CD4-positive, alpha-beta T cell treated with Interleukin-15 for 4 hours (primary cell): Measurements from ENCODE around the gene NIN.

Source experiments
- DNase-seq: peaks from one replicate; pipeline ENCODE4 v3.0.0-alpha.2; 2020; ENCODE audit warnings: low spot score

NIN gene

DNA sequence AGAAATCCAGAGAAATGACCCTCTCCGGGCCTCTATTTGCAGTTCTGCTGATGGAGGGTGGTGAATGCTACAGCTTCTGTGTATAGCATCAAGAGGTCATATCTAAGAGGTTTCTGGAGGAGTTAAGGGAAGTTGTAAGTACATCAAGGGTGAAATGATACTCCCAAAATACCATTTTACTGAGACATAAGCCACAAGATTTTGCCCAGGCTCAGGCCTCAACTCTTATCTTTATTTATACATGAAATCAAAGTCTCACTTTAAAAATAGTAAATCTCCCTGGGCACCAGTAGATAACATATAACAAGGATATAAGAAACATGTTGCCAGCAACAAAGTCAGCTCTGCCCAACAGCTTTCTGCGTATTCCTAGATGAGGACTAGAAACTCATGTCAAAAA, 40.4 kb downstream of the NIN start:
- DNase-seq, result no peak

DNA sequence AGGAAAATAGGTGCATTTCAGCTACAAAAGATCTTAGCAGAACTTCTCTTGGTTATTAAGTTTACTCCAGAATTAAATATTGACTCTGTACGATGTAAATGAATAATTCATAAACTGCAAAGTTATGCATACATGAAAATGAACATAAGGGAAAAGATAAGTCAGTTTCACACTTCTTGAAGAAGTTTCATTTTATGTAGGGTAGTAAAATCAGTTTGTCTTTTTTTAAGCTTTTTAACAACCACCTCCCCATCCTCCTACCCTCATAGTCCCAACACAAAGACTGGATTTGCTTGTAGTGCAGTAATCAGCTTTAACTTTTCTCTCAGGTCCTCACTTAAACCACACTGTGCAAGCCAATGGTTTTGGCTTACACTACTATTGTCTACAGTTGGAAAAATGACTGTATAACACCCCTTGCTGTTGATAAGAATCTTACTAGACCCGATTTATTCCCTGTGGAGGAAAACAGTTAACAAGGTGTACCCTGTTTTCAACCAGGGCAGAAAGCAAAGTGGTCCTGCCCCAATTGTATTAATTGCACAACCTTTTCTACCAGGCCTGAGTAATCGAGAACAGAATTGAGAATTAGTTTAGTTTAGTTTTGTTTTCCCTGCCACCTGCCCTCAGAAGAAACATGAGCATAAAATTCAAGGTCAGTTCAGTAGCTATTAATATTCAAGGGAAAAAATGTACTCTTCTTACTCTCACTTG, 44.1 kb downstream of the NIN start:
- no peak for DNase-seq

DNA sequence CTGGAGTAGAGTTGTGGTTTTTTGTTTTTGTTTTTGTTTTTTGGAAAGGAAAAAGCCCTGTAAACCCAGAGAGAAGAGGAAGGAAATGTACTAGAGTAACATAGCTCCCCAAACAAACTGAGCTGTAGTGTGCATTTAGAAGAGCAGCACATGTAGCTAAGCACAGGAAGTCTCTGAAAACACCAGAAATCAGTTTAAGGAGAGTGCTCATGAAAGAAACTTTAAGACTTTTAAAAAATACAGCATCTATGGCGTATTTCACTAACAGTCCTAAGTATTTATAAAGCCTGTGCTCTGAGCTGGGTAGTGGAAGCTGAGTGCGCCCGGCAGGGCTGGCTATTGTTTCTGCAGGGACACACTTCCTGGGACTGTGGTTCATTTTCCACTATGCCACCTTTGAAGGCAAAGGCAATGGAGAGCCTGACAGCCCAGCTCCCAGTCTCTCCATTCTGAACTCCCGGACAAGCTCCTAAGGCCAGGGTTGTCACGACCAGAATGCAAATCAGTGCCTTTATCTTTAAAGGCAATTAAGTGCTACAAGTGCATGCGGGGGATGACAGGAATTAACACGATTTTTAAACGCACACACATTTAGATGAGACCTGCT, 45.4 kb downstream of the NIN start:
- no peak for DNase-seq

DNA sequence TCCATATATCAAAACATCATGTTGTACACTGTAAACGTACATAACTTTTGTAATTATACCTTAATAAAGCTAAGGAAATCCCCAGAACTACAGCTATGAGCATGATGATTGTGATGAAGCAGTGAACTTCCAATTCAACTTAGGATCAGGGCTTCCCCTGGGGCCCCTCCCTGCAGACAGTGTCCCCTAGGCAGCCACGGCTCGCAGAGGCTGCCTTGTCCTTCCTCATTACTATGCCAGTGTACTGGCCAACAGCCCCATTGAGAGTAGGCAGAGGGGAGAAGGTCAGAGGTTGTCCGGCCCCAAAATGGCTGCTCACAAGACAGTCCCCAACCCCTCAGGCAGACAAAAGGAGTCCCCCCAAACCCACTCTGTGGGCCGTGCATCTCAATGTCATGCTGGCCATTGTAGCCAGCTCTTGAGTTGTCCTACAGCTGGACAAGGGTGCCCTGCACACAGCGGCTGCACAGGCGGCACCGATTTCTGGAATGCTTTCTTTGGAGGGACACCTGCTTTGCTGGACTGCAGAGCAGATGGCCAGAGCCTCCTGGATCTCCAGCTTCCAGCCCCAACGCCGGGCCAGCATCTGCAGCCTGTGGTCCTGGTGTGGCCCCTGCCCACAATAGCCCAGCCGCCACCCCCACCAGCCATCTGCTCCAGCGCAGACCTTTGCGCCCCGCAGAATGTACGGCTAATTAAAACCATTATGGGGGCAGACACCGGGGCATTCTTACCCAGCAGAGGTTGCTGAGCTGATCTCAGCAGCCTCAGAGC, 46.1 kb downstream of the NIN start:
- no peak for DNase-seq

DNA sequence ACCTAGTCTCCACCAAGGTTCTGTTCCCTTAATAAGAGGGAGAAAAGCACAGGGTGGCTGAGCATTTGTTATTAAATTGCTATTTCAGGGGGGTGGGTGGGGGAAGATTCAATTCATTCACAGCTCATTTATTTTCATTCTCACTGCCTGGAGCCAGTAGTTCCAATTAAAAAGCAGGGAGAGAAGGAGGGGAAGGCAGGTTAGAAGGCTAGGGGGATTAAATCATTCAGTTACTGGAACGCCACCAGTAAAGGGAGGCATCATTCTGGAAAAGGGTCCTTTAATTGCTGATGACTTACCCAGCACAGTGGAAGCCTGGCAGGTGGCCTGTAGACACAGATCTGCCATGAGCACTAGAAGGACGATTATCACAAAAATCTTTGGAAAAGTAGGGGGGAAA, 47.4 kb downstream of the NIN start:
- no peak for DNase-seq

DNA sequence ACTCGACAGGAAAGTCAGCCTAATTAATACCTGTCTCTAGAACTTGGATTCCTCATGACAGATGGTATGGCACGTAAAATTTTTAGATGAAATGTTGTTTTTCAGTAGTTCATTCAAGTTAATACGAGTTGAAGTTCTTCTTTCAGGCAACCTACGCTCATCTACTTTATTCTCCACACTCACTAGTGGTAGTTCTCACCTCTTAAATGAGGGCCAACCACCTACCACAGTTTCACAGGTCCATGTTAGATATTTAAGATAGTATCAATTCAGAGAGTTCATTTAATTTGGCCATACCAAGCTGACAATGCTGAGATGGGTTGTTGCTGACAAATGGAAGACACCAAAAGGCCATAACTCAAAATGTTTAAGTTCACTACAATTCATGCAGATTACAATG, 50.6 kb downstream of the NIN start:
- no peak for DNase-seq

DNA sequence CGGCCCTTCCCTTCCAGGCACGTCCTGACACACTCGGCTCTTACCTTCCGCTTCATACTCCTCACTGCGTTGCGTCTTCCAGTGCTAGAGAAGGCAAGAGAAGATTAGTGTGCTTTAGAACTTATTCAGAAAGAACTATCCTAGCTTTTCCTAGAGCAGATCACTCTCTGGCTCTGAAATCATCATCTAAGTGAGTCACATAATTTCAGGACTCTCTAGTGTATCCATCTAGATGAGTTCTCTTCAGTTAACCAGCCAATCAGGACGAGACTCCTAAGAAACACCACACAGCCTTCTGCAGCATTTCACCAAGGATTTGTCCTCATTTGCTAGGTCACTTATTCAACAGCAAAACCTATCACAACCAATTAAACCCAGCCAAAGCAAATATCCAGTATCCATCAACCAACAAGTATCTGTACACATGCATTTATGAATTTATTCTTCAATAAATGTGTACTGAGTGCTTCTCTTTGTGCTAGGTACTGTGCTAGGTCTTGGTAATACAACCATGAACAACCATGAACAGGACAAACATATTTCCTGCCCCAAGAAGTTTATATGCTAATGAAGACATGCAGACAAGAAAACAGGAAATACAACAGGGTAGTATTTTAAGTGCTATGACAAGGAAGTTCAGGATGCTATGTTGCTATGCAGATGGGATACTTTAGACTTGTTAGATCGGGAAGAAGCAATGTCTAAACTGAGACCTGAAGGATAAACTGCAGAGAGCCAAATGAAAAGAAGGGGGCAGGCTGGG, 52.1 kb downstream of the NIN start:
- no peak for DNase-seq

DNA sequence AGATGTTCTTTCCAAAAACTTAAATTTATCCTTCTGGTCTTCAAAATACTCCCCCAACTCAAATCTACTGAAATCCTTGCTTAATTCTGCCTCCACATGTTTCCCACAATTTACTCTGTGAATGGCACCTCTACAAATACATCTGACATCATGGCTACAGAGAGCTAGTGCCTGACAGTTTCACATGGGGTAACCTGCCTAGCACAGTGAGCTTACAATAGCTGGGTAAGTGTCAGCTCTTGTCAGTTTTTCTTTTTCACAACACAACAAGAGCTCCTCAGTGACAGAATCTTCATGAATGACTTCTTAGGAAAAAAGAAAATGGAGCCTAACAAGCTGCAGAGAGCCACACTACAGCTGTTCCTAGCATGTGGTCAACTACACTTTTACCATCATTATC, 54.4 kb downstream of the NIN start:
- DNase-seq, result no peak

DNA sequence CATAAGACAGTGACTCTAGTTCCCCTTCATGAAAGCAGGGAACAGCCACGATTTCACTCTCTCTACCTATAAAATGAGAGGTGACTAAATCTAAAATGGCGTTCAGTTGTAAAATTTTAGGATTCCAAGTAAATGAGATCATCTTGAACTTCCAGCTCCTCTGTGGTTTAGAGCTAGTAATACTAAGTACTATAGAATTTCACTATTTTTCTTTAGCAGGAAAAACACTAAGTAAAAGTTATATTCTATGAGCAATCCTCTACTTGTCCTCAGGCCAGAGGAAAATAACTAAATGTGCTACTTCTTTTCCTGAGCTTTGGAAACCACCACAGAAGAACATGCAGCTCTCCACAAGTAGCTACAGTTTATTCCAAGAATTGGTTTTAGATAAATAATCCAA, 55.6 kb downstream of the NIN start:
- no peak for DNase-seq

DNA sequence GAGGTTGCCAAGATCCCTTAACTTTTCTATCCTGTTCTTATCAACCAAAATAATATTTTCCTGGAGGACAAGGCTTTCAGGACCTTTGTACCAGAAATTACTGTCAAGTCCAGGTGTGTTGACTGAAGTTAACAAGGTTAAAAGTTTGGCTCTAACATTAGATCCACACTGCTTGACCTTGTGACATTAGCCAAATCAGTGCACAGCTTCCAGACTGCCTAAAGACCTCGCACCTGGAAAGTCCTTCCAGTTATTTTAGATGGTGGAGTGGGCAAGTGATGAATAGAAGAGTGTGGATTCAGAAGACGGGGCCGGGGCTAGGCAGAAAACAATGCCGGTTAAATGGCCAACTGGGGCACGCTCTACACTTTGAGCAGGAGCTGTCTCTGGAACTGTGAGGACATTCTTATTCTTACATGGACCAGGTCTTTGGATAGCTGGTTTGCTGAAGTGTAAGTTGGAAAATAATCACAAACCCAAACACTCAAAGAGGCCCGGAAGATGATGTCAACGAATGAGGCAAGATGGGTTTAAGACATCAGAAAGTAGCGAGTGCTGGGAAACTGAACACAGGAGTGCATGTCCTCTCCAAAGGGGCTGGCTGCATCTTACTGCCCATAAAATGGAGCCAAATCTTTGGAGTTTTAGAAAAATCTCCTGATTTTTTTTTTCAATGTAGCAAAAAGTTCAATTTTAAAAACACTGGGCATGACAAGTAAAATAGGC, 56.3 kb downstream of the NIN start:
- no peak for DNase-seq

DNA sequence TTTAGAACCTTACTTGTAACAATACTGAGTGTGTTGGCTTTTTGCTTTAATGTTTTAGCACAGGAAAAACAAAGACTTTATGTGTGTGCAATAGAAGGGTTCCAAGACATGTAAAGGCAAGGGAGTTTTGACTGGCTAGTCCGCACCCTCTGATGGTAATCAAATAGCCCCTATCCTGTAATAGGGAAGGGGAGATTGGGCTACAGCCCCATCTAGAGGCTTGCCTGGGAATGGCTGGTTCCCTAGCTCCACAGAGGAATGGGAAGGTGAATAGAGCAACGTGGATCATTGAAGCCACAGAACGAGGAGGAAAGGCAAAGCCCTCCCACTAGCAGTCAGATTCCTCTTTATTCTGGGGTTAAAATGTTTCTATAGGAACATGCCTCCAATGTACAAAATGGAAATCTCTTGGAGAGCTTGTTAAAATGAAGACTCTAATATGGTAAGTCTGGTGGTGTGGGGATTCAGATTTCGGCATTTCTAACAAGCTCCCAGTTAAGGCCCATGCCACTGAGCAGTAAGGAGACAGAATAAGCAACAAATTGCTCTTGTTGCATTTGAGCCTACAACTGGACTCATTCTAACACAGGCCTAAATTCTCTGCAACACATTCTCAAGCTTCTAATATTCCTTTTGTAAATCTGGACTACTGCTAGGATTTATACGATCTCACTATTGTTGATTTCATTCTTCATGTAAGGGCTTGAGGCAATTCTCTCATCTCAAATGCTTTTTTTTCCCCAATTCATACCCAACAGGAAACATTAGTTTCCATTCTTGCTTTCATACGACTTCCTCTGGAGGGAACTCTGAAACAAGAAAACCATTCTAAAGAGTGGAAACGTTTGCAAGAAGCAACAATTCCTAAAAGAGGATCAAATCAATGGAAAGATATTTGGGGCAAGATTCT, 57.1 kb downstream of the NIN start:
- no peak for DNase-seq

DNA sequence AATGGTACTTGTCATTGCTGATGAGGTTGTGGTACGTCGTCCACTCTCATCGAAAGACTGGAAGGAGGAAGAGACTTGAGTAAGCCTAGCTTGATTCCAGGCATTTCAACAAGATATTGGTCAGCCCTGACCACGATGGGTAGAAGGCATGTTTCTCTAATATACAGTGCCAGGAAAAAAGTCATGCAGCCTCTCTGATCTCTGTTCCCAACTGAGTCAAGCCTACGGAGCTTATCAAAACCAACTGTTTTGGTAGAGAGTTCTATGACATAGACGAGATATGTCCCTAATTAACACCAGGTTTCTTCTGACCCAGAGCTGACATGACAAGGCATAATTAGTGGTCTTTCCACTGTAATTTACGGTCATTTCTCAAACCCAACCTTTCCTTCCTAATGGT, 58.5 kb downstream of the NIN start:
- DNase-seq, result no peak

DNA sequence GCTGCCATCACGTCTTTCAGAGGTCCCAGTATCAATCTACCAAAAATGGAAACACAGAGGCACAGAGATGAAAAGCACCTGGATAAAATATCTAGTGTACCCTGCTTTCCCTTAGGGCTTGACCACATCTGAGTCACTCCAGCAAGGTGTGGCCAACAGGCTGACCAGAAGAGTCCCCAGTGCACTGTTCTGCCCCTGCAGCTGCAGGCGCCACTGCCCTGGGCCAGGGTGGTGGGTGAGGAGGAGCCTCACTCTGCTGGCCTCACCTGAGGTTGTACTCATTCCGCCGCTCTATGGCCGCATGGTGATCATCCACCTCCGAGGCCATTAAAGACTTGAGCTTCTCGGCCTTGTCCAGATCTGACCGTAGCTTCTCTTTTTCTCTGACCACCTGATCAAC, 60.4 kb downstream of the NIN start:
- DNase-seq, result no peak

DNA sequence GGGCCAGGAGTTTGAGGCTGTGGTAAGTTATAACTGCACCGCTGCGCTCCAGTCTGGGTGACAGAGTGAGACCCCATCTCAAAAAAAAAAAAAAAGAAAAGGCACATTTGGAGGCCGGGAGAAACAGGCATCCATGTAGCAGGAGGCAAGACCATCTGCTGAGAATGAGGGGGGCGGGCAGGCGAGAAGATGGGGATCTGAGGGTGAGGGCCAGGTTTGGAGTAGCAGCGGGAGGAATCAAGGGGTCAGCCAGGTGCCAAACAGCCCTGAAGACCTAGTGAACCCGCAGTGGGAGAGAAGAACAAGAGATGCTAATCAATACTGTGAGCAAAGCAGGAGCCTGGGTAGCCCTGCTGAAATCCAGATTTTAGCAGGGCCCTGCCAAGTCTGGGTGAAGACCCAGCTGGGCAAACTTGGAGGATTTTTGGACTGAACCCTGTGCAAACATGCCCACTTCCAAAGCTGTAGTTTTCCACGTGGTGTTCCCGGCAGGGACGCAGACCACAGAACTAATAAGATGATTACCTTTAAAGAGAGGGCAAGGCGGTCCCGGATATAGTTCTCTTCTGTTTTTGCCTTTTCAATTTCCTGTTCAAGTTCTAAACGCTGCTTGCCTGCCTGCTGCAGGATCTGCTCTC, 61.0 kb downstream of the NIN start:
- no peak for DNase-seq

DNA sequence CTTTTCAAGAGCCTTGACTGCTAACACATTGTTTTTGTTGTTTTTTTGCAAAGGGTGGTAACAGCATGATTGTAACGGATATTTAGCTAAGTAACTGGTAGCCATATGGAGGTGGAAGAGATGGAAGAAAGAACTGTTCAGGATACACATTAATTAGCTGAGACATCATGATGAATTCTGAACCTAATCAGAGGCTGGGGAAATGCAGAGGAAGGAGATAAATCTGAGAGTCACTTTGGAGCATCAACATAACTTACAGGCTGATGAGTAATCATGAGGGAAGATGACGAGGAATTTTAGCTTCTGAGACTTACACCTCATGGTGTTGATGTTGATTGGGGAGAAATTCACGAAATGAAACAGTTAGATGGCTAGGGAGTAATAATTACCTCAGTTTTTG, 62.3 kb downstream of the NIN start:
- DNase-seq, result no peak

DNA sequence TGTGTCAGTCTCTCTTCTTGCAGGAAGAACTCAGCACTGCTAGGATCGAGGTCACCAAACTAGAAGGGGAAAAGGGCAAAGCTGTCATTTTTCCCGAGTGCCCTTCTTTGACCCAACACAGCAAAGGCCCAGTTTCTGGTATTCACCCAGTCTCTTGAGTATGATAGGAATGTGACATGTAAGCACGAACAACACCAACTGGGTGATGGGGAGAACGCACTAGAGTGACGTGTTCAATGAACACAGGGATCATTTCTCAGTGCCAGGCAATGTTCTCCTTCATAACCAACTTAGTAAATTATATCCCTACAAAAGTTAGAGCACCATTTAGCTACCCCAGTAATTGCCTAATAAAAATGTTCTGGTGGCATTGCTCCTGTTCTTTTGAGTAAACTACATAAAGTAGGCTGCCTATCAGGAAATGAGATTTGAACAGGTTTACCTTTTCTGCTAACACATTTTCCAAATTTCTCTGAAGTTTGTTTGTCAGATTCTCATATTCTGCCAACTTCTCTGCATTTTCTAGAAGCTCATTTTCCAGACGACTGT, 64.5 kb downstream of the NIN start:
- DNase-seq, result no peak

DNA sequence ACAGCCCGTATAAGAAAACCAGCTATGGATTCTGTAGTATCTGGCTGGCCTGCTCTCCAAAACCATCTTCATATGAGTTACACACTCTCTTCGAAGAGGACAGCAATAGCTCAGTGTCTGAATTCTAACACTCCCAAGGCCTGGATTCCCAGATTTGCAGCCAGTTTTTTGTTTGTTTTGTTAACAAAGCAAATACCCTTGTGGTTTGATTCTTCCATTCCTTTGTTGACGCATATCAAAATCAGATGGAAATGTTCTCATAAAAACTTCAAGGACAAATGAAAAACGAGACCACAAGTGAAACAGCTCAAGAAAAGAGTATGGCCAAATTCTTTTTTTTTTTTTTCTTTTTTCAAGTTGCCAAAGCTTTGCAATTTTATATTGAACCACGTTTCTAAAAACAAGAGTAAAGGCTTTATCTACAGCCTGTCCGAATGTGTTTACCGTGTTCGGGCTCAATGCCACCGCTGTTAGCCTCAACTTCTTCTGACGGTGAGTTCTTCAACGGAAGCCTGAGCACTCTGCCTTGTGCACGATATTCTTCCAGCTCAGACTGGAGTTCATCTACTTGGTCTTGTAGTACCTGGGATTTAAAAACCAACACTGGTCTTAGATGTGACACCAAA, 67.5 kb downstream of the NIN start:
- DNase-seq, result no peak

DNA sequence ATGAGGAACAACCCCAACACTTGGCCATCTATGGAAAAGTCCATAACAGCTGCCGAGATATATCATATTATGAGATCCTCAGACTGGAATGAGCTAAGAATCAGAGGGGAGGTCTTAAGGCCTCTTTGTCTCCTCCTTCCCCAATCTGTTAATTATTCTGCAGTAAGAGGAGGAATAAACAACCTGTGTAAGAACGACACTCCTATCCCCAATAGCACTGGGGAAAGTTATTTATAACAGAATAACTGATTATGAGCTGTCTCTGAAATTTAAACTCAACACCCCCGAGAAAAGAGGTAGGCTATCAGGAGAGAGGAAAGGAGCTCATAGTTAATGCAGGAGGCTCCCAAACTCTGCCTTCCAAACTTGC, 68.0 kb downstream of the NIN start:
- no peak for DNase-seq

DNA sequence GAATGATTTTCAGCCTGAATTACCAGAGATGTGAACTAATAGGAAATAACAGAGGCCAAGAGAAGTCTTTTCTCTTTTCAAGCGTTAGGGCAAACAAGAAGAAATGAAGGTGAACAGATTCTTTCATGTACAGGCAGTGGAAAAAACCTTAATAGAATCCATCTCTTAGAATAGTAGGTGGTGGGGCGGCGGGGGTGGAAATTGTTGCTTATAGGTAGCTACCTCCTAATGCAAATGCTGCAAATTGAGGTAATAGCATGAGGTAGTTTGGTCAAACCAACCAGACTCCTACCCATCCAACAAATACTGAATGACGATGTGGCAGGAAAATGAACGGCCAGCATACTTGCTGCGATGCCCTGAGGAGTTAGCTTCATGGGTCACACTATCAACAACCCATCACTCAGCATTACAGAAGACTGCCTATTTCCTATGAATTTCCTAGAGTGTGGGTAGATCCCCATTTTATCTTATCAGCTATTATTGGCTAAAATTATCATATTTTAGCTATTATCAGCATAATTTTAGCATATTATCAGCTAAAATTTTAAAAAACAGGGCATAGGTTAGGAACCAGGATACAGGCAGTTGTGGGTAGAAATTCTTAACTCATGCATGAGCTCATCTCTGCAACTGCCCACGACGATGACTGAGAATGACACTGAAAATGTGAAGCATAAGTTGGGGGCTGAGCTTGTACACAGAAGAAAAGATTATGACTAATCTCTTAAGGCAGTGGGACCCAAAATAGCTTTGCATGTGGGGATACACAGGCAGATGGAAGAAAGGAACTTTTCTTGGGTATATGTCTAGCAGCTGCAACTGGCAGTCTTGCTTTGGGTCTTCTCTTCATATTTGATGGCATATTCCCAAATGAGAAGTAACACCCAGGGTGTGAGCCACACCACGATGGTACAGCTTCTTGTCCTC, 68.7 kb downstream of the NIN start:
- no peak for DNase-seq
